ENCODE results near the gene ATP11A. TPM values are rescaled to one million over a fixed set of nuclear protein-coding genes. Genes with fewer than 3 reads are reported as not detected.

Gene ATP11A
- total RNA-seq, 2 donors from 2014 or later = 15.2 to 38.4 TPM

DNA sequence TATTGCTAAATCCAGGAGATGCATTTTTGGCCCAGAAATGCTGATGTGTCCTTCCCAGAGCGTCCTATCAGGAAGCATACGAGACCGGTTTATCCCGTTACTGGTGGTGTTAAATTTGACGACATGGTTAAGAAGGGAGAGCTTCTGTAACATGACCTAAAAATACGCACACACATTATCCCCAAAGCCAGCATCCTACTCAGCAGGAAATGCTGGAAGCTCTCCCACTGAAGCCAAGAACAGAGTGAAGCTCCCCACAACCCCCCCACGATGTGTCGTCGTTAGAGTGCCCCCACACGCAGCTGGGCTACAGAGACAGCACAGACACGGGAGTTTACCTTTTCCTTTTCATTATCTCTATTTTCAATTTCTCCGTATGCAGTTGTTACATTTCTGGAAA lies 234.1 kb downstream of the ATP11A start:
- H3K27ac ChIP-seq = no peak overlapping the region
- H3K36me3 ChIP-seq = no peaks in the 10 kb centered on the region
- H3K9me3 ChIP-seq = no peaks in the 10 kb centered on the region
- no peak overlapping the region for H3K4me3 ChIP-seq
- peaks cover 0 to 3% of the 10 kb centered on the region in 2 donors for H3K4me1 ChIP-seq (ENCODE audit: control insufficient read depth in 1 of 2, low read depth in 2 of 2)
- ATAC-seq (ENCODE audit: insufficient number of reproducible peaks, low FRiP score, low read depth) (no peak), DNase-seq (ENCODE audit: low spot score) (no peak)
- no peak for TF ChIP-seq CTCF (IDR thresholded peaks at IDR 0.05)
- H3K27me3 ChIP-seq (replicated peaks; ENCODE audit: insufficient read depth) = no peaks in the 10 kb centered on the region

DNA sequence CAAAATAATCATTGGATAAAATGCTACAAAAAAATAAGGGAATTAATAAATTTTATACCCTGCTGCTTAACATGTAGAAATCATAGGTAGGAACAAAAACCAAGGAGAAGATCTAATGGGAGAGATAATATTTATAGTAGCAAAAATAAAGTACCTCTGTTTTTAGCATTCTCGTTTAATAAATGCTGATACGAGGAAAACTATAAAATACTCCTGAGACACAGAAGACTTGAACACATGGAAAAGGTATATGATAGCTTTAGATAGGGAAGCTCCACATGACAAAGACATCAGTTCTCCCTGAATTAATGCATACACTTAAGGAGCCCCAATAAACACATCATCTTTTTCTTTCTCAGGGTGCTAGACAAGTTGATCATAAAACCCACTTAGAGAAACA lies 234.5 kb downstream of the ATP11A start:
- ATAC-seq (ENCODE audit: insufficient number of reproducible peaks, low FRiP score, low read depth) (no peak), DNase-seq (ENCODE audit: low spot score) (no peak)
- no peak for TF ChIP-seq CTCF (IDR thresholded peaks at IDR 0.05)
- Histone ChIP-seq H3K36me3 (no peaks in the 10 kb centered on the region), H3K27me3 (replicated peaks; ENCODE audit: insufficient read depth) (no peaks in the 10 kb centered on the region), H3K4me3 (no peak overlapping the region), H3K9me3 (no peaks in the 10 kb centered on the region), H3K27ac (no peak overlapping the region), H3K4me1 (ENCODE audit: control insufficient read depth in 1 of 2, low read depth in 2 of 2) (peaks cover 0 to 7% of the 10 kb centered on the region in 2 donors)

- Histone ChIP-seq H3K4me1 (ENCODE audit: control insufficient read depth in 1 of 2, low read depth in 2 of 2) (peaks cover 2 to 9% of the 10 kb centered on the region in 2 donors), H3K4me3 (no peak overlapping the region), H3K27ac (no peak overlapping the region), H3K36me3 (no peaks in the 10 kb centered on the region), H3K9me3 (no peaks in the 10 kb centered on the region), H3K27me3 (replicated peaks; ENCODE audit: insufficient read depth) (no peaks in the 10 kb centered on the region)
- ATAC-seq (ENCODE audit: insufficient number of reproducible peaks, low FRiP score, low read depth) (no peak), DNase-seq (ENCODE audit: low spot score) (no peak)
- no peak for TF ChIP-seq CTCF (IDR thresholded peaks at IDR 0.05)
Observed at GRCh38 chr13:112926003-112926402, 236.2 kb downstream of the ATP11A start.

- no peak overlapping the region for H3K4me3 ChIP-seq
- no peak for ATAC-seq (ENCODE audit: insufficient number of reproducible peaks, low FRiP score, low read depth)
- H3K9me3 ChIP-seq = no peaks in the 10 kb centered on the region
- no peak for DNase-seq (ENCODE audit: low spot score)
- H3K27ac ChIP-seq = no peak overlapping the region
- no peaks in the 10 kb centered on the region for H3K27me3 ChIP-seq (replicated peaks; ENCODE audit: insufficient read depth)
- H3K4me1 ChIP-seq (ENCODE audit: control insufficient read depth in 1 of 2, low read depth in 2 of 2) = peaks cover 2 to 9% of the 10 kb centered on the region in 2 donors
- TF ChIP-seq CTCF (IDR thresholded peaks at IDR 0.05) = no peak
- no peaks in the 10 kb centered on the region for H3K36me3 ChIP-seq
Observed at GRCh38 chr13:112926993-112927392, 237.2 kb downstream of the ATP11A start.

- Histone ChIP-seq H3K9me3 (no peaks in the 10 kb centered on the region), H3K4me3 (no peak overlapping the region), H3K4me1 (ENCODE audit: control insufficient read depth in 1 of 2, low read depth in 2 of 2) (peaks cover 2 to 9% of the 10 kb centered on the region in 2 donors), H3K36me3 (no peaks in the 10 kb centered on the region), H3K27me3 (replicated peaks; ENCODE audit: insufficient read depth) (no peaks in the 10 kb centered on the region), H3K27ac (no peak overlapping the region)
- TF ChIP-seq CTCF (IDR thresholded peaks at IDR 0.05) = no peak
- DNase-seq (ENCODE audit: low spot score) = no peak
- no peak for ATAC-seq (ENCODE audit: insufficient number of reproducible peaks, low FRiP score, low read depth)
Observed at GRCh38 chr13:112928020-112928971, 238.5 kb downstream of the ATP11A start.

Measured in thoracic aorta (tissue), 2 donors.